ENCODE data around the gene TSEN54.
"Not testable (repeated sequence)": the region's sequence is repeated elsewhere in the genome, so short reads cannot be mapped to it uniquely, and the experiment has no call there.

DNA sequence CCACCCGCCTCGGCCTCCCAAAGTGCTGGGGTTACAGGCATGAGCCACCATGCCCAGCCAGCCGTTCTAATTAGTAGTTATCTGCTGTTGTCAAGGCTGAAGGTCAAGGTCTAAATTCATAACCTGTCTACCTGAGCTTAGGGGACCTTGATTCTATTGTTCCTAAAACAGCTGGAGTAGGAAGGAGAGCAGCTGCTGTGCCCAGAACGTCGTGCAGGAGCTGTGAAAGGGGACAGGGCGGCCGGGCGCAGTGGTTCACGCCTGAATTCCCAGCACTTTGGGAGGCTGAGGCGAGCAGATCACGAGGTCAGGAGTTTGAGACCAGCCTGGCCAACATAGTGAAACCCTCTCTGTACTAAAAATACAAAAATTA lies 38.9 kb upstream of the TSEN54 start:
- TF ChIP-seq, protein P1, sequence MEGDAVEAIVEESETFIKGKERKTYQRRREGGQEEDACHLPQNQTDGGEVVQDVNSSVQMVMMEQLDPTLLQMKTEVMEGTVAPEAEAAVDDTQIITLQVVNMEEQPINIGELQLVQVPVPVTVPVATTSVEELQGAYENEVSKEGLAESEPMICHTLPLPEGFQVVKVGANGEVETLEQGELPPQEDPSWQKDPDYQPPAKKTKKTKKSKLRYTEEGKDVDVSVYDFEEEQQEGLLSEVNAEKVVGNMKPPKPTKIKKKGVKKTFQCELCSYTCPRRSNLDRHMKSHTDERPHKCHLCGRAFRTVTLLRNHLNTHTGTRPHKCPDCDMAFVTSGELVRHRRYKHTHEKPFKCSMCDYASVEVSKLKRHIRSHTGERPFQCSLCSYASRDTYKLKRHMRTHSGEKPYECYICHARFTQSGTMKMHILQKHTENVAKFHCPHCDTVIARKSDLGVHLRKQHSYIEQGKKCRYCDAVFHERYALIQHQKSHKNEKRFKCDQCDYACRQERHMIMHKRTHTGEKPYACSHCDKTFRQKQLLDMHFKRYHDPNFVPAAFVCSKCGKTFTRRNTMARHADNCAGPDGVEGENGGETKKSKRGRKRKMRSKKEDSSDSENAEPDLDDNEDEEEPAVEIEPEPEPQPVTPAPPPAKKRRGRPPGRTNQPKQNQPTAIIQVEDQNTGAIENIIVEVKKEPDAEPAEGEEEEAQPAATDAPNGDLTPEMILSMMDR (IDR thresholded peaks at IDR 0.05) = not testable (repeated sequence)
- not testable (repeated sequence) for TF ChIP-seq POLR2A (IDR thresholded peaks at IDR 0.05)
